SHP77 (cell line): ENCODE measurements around the gene GPALPP1.
"Not testable (repeated sequence)": the region's sequence is repeated elsewhere in the genome, so short reads cannot be mapped to it uniquely, and the experiment has no call there.

Source experiments
- DNase-seq, 2 experiments: peaks; one replicate each; lab custom pipeline; 2025; lab: John Stamatoyannopoulos, UW

GPALPP1 gene

GRCh38 chr13:45007225-45007624 lies 17.9 kb downstream of the GPALPP1 start:
- DNase-seq, result no peak

DNA sequence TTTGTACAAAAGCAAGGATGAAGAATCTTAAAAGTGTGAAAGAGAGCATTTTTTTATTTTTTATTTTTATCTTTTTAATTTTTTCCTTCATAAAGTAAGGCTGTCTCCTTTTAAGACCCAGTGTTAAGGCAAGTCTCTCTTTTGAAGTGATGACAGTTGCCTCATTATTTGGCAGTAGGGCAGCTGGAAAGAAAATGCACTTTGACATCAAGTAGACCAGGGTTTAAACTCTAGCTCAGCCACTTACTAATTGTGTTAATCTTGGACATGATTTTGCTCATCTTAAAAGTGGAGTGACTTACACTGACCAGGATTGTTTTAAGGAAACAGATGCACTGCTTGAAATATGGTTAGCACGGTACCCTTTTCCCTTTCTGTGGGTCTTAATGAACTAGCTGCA lies 18.5 kb downstream of the GPALPP1 start:
- no peak for DNase-seq

DNA sequence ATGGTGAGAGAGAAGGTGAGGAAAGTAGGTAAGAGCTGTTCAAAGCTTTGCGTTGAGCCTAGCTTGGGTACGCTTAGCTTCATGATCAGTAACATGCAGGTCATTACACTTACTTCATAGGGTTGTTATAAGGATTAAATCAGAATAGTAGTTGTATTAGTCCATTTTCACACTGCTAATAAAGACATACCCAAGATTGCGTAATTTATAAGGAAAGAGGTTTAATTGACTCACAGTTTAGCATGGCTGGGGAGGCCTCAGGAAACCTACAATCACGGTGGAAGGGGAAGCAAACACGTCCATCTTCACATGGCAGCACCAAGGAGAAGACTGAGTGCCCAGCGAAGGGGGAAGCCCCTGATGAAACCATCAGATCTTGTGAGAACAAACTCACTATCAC lies 21.9 kb downstream of the GPALPP1 start:
- no peak for DNase-seq

DNA sequence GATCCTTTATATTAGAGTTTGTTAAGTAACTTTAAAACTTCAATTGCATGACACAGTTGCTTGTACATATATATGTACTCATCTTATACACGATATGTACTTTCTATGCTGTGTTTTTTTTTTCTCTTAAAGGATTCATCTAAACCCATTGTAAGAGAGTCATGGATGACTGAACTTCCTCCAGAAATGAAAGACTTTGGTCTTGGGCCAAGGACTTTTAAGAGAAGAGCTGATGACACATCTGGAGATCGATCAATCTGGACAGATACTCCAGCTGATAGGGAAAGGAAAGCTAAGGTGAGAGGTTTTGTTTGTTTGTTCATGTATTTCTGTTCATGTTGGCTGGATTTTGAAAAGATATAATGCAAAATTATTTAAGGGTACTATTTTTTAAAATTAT lies 26.0 kb downstream of the GPALPP1 start:
- DNase-seq, result no peak

DNA sequence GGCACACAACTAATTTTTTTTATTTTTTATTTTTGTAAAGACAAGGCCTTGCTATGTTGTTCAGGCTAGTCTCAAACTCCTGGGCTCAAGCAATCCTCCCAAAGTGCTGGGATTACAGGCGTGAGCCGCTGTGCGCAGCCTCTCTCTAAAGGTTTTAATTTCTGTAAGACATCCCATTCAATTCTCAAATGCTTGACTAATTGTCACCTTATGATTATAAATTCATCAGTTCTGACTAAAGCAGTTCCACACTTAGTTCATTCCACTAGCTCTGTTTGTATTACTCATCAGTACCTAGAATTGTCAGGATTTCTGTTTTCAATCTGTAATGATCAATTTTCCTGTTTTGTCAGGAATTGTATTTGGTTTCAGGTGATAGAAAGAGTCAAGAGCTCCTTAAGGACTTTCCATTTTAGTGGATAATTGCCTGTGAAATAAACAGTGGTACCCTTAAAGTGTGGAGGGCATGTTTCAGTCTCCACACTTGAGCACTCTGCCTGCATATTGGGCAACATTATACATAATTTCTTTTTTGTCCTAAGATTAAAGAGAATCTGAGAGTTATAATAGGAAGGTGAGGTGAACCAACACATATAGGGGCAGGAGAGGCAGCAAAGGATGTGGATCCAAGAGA lies 27.6 kb downstream of the GPALPP1 start:
- no peak for DNase-seq

DNA sequence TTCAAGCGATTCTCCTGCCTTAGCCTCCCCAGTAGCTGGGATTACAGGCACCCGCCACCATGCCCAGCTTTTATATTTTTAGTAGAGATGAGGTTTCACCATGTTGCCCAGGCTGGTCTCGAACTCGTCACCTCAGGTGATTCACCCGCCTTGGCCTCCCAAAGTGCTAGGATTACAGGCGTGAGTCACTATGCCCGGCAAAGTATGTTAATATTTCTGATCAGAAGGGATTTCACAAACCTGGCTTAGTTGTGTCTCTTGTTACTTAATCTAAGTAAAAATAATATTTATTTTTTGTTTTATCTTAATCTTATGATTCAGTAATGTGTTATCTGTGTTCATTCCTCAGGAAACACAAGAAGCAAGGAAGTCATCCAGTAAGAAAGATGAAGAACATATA lies 30.6 kb downstream of the GPALPP1 start:
- DNase-seq, result not testable (repeated sequence)

- DNase-seq, result no peak
These were observed 31.9 kb downstream of the GPALPP1 start for GRCh38 chr13:45021250-45021649.

DNA sequence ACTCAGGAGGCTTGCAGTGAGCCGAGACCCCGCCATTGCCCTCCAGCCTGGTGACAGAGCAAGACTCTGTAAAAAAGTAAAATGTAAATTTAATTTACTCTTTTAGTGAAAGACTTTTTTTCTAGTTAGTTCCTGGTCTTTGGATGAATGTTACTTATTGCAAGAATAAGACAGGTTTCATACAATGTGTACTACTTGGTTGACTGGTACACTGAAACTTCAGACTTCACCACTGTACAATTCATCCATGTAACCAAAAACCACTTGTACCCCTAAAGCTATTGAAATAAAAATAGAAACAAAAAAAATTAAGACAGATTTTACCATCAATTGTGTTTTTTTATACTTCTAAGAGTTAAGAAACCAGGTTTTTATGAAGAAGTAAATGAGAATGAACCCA lies 35.5 kb downstream of the GPALPP1 start:
- DNase-seq, result no peak

DNA sequence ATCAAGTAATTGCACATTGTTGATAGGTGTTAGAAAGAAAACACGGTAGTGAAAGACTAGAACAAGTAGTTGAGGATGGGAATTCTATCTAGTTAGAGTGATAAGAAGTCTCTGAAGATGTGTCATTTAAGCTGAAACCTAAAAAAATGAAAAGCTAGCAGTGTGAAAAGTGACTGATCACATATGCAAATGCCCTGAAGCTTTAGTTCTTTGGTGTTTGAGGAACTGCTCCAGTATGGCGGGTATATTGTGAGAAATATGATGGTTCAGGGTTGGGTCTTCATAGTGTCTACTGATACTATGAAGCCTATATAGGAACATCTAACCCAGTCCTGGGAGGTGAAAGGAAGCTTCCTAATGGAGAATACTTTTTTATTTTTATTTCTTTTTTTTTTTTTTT lies 45.0 kb downstream of the GPALPP1 start:
- DNase-seq, result no peak

DNA sequence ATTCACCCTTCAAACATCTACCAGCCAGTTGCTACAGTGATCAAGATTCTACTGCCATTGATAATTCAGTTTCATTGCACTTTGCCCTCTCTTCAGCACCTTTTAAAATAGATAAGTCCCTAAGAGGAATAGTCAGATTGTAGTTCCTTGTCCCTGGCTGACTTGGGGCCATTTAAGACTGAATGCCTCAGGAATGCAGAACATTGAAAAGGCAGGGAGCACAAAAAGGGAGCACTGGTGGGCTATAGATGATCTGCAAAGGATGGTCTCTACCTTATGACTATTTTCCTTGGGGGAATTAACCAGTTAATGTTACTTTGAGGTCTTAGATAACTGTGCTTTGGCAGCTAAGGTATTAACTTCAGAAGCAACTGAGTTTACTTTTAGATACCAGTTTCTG lies 46.9 kb downstream of the GPALPP1 start:
- no peak for DNase-seq

GRCh38 chr13:45040173-45040572 lies 50.8 kb downstream of the GPALPP1 start:
- DNase-seq, result no peak

DNA sequence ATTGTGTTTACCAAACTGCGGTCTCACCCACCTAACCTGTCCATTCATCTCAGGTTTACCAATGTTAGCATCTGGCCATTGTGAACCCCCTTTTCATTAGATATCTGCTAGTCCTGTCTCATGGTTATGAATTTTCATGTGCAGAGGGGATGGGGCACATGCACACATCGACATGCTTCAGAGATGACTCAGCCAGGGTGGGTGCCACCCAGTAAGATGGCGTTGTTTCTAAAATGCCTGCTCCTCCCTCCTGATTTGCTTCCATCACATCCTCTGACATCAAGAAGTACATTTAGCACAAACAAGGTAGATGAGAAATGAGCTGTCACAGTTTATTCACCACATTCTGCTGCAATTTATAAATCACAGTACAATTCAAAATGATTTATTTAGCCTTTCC lies 51.3 kb downstream of the GPALPP1 start:
- DNase-seq, result no peak

DNA sequence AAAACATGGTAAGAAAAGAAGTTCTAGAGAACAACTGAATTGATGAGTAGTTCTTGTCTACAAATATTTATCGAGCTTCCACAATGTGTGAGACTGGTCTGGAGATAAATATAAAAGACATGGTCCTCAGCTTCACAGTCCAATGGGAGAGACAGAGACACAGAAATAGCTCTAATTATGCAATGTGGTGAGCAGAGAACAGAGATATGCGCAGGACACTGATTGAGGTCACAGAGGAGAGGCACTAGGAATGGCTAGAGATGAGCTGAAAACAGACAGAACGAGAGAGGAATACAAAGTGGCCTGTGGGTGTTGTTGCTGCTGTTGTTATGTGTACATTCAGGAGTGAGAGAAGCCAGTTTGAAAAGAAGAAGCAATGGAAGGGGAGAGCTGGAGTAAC lies 53.2 kb downstream of the GPALPP1 start:
- no peak for DNase-seq

DNA sequence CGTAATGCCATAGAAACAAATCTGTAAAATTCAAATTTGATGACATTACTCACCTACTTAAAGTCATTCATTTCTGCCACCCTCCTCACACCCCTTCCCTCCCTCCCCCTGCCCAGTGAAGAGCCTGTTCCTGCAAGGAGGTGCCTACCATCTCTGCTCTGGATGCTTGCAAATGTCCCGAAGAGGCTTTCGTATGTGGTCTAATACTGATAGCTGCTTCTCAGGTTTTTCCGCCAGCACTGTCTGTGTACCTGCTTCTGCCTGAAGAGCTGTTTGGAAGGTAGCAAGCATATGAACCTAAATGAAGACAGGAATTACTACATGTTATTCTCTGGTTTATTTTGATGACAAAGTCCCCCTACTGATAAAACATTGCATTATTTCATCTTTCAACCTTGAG lies 57.1 kb downstream of the GPALPP1 start:
- DNase-seq, result no peak

- DNase-seq, result peak; percentile 50 to 63
These were observed 58.3 kb downstream of the GPALPP1 start for GRCh38 chr13:45047394-45048310.

DNA sequence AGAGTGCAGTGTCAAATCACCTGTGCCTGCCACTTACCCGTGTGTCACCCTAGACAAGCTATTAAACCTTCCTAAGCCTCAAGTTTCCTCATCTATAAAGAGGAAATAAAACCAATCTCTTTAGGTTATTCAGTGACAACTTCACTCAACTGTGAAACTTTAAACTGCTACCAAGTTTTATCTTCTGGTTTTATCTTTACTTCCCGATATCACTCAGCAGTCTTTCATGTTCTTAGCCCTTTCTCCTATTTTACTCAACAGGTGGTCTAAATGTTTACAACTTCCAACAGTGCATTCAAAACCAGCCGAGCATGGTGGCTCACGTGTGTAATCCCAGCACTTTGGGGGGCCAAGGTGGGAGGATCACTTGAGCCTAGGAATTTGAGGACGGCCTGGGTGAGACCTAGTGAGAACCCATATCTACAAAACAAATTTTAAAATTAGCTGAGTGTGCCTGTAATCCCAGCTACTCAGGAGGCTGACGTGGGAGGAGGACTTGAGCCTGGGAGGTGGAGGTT lies 59.6 kb downstream of the GPALPP1 start:
- no peak for DNase-seq

DNA sequence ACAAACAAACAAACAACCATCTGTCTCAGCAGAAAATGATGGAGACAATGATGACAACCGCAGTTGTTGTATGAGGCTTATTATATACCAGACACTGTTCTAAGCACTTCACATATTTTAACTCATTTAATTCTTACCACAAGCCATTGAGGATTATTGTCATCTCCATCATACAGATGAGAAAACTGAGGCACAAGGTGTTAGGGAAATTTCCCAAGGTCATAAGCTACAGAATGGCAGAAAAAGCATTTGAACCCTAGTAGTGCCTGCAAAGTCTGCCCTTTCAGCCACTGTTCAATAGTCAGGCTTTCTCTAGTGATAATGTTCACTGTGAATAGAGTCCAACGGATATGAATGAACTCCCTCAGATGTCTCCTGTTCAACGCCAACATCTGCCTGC lies 60.1 kb downstream of the GPALPP1 start:
- DNase-seq, result no peak

GRCh38 chr13:45051315-45051714 lies 62.0 kb downstream of the GPALPP1 start:
- no peak for DNase-seq

GRCh38 chr13:45055198-45055901 lies 66.0 kb downstream of the GPALPP1 start:
- no peak for DNase-seq

GRCh38 chr13:45055902-45056648 lies 66.7 kb downstream of the GPALPP1 start:
- no peak for DNase-seq

- no peak for DNase-seq
These were observed 70.7 kb downstream of the GPALPP1 start for GRCh38 chr13:45060062-45060461.
